ENCODE measurements around the gene IP6K2. TPM values are rescaled to one million over a fixed set of nuclear protein-coding genes. Genes with fewer than 3 reads are reported as not detected.

Gene IP6K2
- total and polyA plus RNA-seq, 3 donors from 2014 or later = 113 to 148 (median 114) TPM

- intact Hi-C loops (cut with DNase I; ENCODE audit: low total_unique reads) = no loop called here
- TF ChIP-seq CTCF (IDR thresholded peaks at IDR 0.05) (no peak), POLR2A (IDR thresholded peaks at IDR 0.05) (no peak)
- no peaks in the 10 kb centered on the region for H3K27me3 ChIP-seq
- H3K36me3 ChIP-seq (ENCODE audit: low read depth, missing control alignments) = no peaks in the 10 kb centered on the region
- no peaks in the 10 kb centered on the region for H3K9me3 ChIP-seq
- WGBS, 2 donors = 17 to 24% methylated on average over 7 of the region's 7 CpGs
- peak; percentile 65 for DNase-seq
- peaks cover 43% of the 10 kb centered on the region for H3K4me1 ChIP-seq
- H3K27ac ChIP-seq = peak overlapping the region; percentile 87 to 91
- peak overlapping the region; percentile 93 to 95 for H3K4me3 ChIP-seq
Measured at GRCh38 chr3:48684480-48685143, 32.4 kb downstream of the IP6K2 start.

- TF ChIP-seq POLR2A (IDR thresholded peaks at IDR 0.05) = no peak
- no peak for TF ChIP-seq CTCF (IDR thresholded peaks at IDR 0.05)
- Histone ChIP-seq H3K4me1 (peaks cover 43% of the 10 kb centered on the region), H3K9me3 (no peaks in the 10 kb centered on the region), H3K27me3 (no peaks in the 10 kb centered on the region), H3K27ac (peak overlapping the region; percentile 87 to 91), H3K4me3 (peak overlapping the region; percentile 93 to 95), H3K36me3 (ENCODE audit: low read depth, missing control alignments) (no peaks in the 10 kb centered on the region)
- 21 to 39% methylated on average over 8 of the region's 8 CpGs for WGBS, 2 donors
- intact Hi-C loops (cut with DNase I; ENCODE audit: low total_unique reads) = no loop called here
- peak; percentile 47 for DNase-seq
Measured at GRCh38 chr3:48684054-48684349, 33.0 kb downstream of the IP6K2 start.

DNA sequence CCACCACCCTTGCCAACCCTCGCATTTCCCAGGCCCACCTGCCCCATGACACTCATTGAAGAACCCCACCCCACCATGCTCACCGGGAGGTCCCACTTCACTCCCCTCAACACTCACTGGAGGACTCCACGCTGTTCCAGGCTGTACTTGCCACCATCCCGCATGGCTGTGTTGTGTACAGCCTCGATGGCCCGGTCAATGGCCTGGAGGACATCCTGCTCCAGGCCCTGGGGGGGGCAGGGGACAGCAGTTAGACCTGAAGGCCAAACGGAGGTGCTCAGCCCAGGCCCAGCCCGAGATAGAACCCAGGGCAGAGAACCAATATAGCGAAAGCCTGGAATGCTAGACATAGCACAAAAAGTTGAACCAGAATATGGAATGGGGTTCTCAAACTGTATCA, 34.2 kb downstream of the IP6K2 start:
- intact Hi-C loops (cut with DNase I; ENCODE audit: low total_unique reads) = no loop called here
- TF ChIP-seq CTCF (IDR thresholded peaks at IDR 0.05) (no peak), POLR2A (IDR thresholded peaks at IDR 0.05) (no peak)
- Histone ChIP-seq H3K9me3 (no peaks in the 10 kb centered on the region), H3K27ac (peak overlapping the region in 1 of 2 donors; percentile 87), H3K27me3 (no peaks in the 10 kb centered on the region), H3K4me3 (no peak overlapping the region), H3K4me1 (peaks cover 43% of the 10 kb centered on the region), H3K36me3 (ENCODE audit: low read depth, missing control alignments) (no peaks in the 10 kb centered on the region)
- WGBS, 2 donors = 78 to 94% methylated on average over 6 to 9 of the region's 9 CpGs
- no peak for DNase-seq

DNA sequence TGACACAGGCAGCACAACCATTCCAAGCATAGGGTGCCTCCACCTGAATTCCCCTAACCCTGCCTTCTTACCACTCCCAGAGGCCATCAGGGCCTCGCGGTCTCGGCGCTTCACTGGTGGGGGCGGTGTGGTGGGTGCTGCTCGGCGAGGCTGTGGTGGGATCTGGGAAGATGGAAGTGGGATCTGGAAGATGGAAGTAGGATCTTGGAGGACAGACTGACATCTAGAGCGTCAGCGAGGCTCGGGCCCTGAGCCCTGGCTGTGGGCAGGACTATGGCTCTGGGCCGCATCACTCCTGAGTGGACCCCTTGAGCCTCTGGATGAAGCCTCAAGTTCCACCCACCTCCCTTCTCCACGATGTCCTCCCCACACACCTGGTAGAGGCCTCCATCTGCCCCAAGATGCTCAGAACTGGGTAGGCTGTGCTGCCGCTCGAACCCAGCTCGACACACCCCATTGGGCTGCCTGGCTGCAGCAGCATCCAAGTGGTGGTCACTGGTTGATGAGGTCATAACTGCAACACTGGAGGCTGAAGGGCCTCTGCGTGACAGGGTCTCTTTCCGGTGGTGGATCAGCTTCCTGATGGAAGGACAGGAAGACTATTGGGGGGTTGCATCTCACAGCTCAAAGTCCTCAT, 34.9 kb downstream of the IP6K2 start:
- H3K4me3 ChIP-seq = no peak overlapping the region
- DNase-seq = no peak
- no peaks in the 10 kb centered on the region for H3K36me3 ChIP-seq (ENCODE audit: low read depth, missing control alignments)
- peaks cover 39% of the 10 kb centered on the region for H3K4me1 ChIP-seq
- H3K27ac ChIP-seq = no peak overlapping the region
- H3K9me3 ChIP-seq = no peaks in the 10 kb centered on the region
- intact Hi-C loops (cut with DNase I; ENCODE audit: low total_unique reads) = no loop called here
- no peak for TF ChIP-seq POLR2A (IDR thresholded peaks at IDR 0.05)
- no peak for TF ChIP-seq CTCF (IDR thresholded peaks at IDR 0.05)
- 92 to 96% methylated on average over 12 to 16 of the region's 17 CpGs for WGBS, 2 donors
- H3K27me3 ChIP-seq = no peaks in the 10 kb centered on the region

- WGBS, 2 donors = 93% methylated on average over 7 of the region's 7 CpGs; no CpG with 5 or more reads in 1 of the 2 donors
- intact Hi-C loops (cut with DNase I; ENCODE audit: low total_unique reads) = no loop called here
- no peak for TF ChIP-seq CTCF (IDR thresholded peaks at IDR 0.05)
- no peak for TF ChIP-seq POLR2A (IDR thresholded peaks at IDR 0.05)
Measured at GRCh38 chr3:48681541-48681880, 35.5 kb downstream of the IP6K2 start.

More at GRCh38 chr3:48681541-48681880, 35.5 kb downstream of the IP6K2 start:
- Histone ChIP-seq H3K27me3 (no peaks in the 10 kb centered on the region), H3K9me3 (no peaks in the 10 kb centered on the region), H3K36me3 (ENCODE audit: low read depth, missing control alignments) (no peaks in the 10 kb centered on the region), H3K27ac (no peak overlapping the region), H3K4me1 (peaks cover 34% of the 10 kb centered on the region), H3K4me3 (no peak overlapping the region)
- no peak for DNase-seq

Measured in testis (tissue), 3 donors.